Activated CD8-positive, alpha-beta memory T cell treated with anti-CD3 and anti-CD28 coated beads, Interleukin-2, amount 50 U/mL, for 1 hour (primary cell): ENCODE results near the gene BSND.

ENCODE experiments used
- DNase-seq: peaks from one replicate; pipeline ENCODE4 v3.0.0-alpha.2; 2020; ENCODE audit errors: extremely low read depth

Gene BSND

DNA sequence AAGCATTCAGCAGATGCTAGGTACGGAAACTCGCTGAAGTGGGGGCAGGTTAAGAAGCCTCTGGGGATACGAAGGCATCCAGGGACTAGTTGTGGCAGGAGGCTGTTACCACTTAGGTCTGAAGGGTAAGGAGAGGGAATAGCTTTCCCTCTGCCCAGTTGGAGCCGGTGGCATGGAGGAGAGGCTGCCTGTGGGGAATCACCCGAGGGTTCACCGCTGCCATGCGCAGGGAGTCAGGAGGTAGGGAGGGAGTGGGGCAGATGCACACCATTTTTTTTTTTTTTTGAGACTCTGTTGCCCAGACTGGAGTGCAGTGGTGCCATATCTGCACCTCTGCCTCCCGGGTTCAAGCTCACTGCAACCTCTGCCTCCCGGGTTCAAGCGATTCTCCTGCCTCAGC lies 46.7 kb downstream of the BSND start:
- no peak for DNase-seq

DNA sequence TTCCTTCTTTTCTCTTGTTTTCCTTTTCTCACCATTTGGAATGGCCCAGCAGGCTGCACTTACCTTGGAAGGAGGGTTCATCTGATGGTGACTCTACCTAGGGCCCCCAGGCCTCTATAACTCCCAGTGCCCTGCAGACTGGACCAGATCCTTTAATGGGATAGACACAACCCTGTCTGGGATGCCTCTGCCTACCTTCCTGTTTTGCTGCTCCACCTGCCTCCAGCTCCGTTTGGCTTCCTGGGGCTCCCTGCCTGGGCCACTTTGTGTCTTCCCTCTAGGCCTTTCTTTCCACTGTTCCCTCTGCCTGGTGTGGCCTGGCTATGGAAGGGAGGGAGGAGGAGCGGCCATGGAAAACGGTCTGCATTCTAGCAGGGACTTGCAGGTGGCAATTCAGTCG lies 48.1 kb downstream of the BSND start:
- DNase-seq, result no peak

GRCh38 chr1:55047611-55048010 lies 48.9 kb downstream of the BSND start:
- no peak for DNase-seq

DNA sequence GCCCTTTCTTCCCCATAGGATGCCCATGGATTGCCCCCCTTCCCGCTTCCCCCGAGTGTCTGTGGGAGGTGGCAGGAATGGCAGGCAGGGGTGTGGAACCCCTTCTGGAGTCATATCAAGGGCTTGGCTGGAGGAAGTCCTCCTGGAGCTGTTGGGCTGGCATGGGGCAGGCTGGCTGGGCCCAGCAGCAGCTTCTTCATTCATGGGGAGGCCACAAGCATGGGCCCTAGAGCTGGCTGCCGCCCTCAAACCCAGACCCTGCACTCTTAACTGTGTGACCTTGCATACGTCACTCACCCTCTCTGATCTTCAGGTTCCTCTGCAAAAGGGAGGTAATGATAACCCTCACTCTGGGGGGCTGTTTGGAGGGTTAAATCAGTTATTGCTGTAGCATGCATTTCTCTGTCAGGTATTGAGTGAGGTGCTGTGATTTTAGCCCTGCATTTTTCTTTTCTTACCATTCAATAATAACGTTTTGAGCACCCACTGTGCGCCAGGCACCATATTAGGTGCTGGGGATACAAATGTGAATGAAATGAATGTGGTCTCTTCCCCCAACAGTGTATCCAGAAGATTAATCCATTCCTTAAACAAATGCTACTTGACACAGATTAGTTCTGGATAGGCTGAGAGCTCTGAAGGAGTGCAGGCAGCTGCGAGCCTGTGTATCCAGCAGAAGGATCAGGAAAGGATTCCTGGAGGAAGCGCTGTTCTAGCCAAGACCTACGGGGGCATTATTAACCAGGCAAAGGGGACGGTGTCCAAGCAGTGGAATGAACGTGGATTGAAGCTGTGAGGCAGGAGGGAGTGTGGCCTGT lies 49.9 kb downstream of the BSND start:
- no peak for DNase-seq

GRCh38 chr1:55049271-55049913 lies 50.7 kb downstream of the BSND start:
- no peak for DNase-seq

GRCh38 chr1:55049914-55050278 lies 51.2 kb downstream of the BSND start:
- DNase-seq, result no peak

DNA sequence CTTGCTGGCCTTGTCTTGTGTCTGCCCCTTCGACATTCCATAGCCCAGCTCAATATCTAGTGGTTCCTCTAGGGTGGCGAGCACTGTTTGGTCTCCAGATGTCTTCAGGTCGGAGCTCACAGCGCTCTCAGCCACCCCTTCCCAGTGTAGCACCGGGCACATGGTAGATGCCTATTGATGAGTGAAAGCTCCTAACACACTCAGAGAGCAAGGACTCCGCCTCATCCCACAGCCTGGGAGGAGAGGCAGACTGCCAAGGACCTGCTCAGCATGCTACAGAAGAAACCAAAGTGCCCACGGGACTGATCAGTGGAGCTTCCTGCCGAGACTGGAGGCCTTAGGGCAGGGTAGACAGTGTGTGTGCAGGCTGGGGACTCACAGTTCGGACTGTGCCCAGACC lies 51.5 kb downstream of the BSND start:
- DNase-seq, result no peak

DNA sequence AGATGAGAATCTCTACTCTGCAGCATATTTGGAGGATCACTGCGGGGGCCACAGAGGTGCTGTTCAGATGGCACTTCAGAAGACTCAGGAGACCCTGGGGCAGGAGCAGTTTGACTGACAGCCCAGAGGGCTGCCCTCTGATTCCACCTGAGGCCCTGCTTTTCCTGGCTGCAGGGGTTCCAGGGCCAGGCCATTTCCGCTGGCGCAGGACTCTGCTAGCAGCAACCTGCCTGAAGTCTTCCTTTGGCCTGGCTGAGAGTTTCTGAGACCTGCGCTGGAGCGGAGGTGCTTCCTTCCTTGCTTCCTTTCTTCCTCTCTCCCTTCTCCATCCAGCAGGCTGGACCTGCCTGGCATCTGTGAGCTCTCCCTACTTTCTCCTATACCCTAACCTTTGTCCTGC lies 52.4 kb downstream of the BSND start:
- DNase-seq, result no peak

- no peak for DNase-seq
These were observed 52.9 kb downstream of the BSND start for GRCh38 chr1:55051621-55052020.

GRCh38 chr1:55052221-55053142 lies 53.7 kb downstream of the BSND start:
- DNase-seq, result no peak

DNA sequence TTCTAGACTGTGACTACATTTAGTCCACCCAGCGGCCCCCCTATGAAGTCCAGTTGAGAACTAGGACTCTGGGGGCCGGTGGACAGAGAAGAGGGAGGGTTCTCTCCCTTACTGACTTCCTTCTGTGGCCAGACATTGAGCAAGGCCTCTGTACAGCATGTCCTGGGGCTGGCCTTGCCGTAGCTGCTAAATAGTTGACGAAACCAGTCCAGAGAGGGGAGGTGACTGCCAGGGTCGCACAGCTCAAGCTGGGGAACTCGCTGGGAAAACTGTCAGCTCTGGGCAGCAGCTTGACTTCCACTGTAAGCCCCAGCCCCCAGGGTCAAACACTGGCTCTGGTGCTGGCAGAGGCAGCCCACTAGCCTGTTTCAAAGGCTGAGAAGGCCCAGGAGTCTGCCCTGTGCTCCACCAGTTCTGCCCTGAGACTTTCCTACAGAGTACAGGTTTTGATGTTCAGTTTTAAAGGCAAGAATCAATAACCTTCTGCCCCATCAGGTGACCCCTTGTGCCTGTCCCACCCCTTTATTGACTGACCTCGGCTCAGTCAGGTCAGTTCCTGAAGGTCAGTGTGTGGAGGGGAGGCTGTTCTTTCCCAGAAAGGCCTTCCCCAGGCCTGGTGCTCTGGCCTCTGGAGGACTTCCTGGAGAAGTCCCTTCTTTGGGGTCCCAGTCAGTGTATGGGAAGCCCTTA lies 54.7 kb downstream of the BSND start:
- no peak for DNase-seq

DNA sequence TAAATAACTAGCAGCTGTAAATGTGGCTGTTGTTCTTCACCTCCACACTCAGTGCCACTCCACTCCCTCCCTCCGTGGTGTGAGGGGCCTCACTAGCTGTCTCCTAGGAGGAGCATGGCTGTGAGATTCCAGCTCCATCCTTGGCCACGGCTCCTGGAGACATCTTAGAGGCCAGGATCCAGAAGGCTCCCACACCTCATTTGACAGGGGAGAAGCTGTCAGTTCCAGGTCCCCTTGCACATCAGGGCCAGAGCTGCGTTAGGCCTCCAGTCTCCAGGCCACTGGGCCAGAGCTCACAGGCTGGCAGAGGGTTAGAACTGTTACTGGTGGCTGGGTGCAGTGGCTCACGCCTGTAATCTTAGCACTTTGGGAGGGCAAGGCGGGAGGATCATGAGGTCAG lies 55.7 kb downstream of the BSND start:
- no peak for DNase-seq

GRCh38 chr1:55055084-55055882 lies 56.5 kb downstream of the BSND start:
- no peak for DNase-seq

DNA sequence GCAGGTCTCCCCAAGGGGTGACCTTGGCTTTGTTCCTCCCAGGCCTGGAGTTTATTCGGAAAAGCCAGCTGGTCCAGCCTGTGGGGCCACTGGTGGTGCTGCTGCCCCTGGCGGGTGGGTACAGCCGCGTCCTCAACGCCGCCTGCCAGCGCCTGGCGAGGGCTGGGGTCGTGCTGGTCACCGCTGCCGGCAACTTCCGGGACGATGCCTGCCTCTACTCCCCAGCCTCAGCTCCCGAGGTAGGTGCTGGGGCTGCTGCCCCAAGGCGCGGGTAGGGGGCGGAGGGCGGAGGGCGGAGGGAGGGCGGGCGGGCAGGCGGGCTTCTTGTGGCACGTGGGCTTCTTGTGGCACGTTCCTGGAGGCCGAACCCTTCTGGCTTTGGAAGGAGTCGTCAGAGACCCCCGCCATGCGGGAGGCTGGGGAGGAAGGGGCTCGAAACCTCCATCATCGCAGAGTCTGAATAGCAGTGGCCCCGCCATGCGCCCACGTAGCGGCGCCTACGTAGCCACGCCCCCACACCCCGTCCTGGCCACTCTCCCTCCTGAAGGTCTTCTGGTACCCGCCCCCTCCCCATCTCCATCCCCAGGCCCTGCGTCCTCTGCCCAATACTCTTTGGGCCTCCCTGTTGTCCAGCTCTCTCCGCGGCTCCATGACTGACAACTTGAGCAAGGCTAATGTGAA lies 57.4 kb downstream of the BSND start:
- DNase-seq, result no peak

- no peak for DNase-seq
These were observed 57.9 kb downstream of the BSND start for GRCh38 chr1:55056632-55056992.

DNA sequence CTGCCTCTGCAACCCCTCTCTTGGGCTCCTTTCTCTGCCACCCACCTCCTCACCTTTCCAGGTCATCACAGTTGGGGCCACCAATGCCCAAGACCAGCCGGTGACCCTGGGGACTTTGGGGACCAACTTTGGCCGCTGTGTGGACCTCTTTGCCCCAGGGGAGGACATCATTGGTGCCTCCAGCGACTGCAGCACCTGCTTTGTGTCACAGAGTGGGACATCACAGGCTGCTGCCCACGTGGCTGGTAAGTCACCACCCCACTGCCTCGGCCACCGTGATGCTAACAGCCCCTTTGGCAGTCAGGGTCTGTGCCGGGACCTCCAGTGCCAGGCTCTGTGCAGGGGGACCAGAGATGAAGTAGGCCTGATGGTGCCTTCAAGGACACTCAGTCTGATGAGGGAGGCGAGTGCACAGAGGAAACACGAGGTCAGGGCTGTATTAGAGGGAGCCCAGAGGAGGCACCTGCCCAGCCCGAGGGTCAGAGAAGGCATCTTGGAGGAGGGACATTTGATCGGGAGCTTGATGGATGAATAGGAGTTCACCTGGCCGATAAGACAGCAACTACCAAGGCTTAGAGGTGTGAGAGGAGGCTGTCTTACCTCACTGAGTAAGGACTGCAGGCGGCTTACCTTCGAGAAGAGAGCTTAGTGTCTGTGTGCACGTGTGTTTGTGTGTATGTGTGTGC lies 58.7 kb downstream of the BSND start:
- no peak for DNase-seq

GRCh38 chr1:55057956-55058298 lies 59.2 kb downstream of the BSND start:
- DNase-seq, result no peak

DNA sequence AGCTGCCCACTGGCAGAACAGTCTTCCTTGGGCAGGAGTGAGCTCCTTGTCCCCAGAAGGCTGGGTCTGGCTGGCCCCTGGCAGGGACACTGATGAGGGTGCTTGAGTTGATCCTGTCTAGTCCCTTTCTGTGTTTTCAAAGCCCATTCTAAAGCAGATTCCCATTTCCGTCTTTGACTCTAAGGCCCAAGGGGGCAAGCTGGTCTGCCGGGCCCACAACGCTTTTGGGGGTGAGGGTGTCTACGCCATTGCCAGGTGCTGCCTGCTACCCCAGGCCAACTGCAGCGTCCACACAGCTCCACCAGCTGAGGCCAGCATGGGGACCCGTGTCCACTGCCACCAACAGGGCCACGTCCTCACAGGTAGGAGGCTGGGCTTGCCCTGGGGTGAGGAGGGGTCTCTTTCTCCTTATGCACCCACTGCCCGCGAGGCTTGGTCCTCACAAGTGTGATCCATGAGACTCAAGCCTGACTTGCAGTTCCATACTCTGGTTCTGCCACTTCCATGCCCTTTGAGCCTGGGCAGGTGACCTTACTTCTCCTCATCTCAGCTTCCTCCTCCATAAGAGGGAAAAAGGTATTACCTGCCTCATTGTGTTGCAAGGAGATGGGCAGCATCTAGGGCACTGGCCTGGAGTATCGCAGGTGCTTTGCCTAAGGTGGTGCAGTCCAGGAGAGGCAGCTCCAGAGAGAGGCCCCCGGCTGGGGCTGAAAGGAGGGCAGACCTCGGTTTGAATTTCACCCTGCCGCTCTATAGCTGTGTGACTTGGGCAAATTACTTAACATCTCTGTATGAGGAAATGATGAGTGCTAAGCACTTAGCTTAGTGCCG lies 60.8 kb downstream of the BSND start:
- no peak for DNase-seq
